ENCODE measurements around the gene RAD23A. TPM values are rescaled to one million over a fixed set of nuclear protein-coding genes. Genes with fewer than 3 reads are reported as not detected.
A peak's percentile ranks its signal among the peaks of the same experiment; 100 is the strongest.

The RAD23A gene
- total RNA-seq, 1 donor from 2014 or later = 40.6 TPM

DNA sequence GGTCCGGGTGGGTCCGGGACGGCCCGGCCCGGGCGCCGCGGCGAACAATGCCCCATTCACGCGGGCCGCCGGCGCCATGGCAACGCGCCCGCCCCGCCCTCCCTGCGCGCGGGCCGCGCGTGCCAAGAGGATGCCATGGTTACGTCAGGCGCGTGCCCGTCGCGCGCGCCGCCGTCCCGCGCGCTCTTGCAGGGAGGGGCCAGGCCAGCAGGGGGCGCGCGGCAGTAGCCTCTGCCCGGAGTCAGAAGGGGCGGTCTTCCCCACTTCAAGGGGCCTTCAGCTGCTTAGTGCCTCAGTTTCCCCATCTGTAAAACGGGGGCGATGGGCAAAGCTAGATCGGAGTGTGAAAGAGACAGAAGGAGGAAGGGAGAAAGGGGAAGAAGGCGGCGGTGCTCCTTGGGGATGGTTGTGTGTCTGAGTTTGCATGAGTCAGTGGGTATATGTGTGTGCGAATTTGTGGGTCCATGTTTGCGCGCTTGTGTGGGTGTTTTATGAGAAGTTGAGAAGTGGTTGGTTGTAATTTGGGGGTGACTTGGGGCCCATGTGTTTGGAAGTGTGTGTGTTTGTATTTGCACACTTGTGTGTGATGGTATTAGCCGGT, 38.0 kb downstream of the RAD23A start:
- Histone ChIP-seq H3K9me3 (ENCODE audit: insufficient read depth, low read depth, low read length) (no peaks in the 10 kb centered on the region), H4K20me1 (ENCODE audit: insufficient read depth, low read length) (no peaks in the 10 kb centered on the region), H3K27me3 (ENCODE audit: insufficient read depth, low read length) (no peaks in the 10 kb centered on the region), H3K79me2 (ENCODE audit: insufficient read depth, low read length) (no peaks in the 10 kb centered on the region), H2AFZ (ENCODE audit: low read depth, low read length) (peak overlapping the region; percentile 60), H3K36me3 (ENCODE audit: insufficient read depth, low read length) (no peaks in the 10 kb centered on the region), H3K4me2 (ENCODE audit: low read length) (peak overlapping the region; percentile 97), H3K4me1 (ENCODE audit: insufficient read depth, low read length) (peaks cover 18% of the 10 kb centered on the region), H3K4me3 (ENCODE audit: insufficient read depth, low read depth, low read length) (peak overlapping the region; percentile 48), H3K27ac (ENCODE audit: low read depth, low read length) (peak overlapping the region; percentile 38), H3K9ac (ENCODE audit: low read length) (peak overlapping the region; percentile 84)
- Mint-ChIP-seq H3K4me1 (ENCODE audit: low read depth, unreplicated experiment) (peaks cover 2% of the 10 kb centered on the region), H3K36me3 (ENCODE audit: low read depth, unreplicated experiment) (peaks cover 2% of the 10 kb centered on the region), H3K27ac (ENCODE audit: unreplicated experiment) (no peak overlapping the region), H3K27me3 (ENCODE audit: low read depth, unreplicated experiment) (peaks cover 34% of the 10 kb centered on the region), H3K4me3 (ENCODE audit: unreplicated experiment) (no peak overlapping the region), H3K9me3 (ENCODE audit: unreplicated experiment) (no peaks in the 10 kb centered on the region)
- FAIRE-seq (no peak), DNase-seq (ENCODE audit: low read depth) (peak; percentile 41)
- no peak for TF ChIP-seq EZH2 (IDR thresholded peaks at IDR 0.05; ENCODE audit: insufficient read depth, low read length)
- TF ChIP-seq, protein P1, sequence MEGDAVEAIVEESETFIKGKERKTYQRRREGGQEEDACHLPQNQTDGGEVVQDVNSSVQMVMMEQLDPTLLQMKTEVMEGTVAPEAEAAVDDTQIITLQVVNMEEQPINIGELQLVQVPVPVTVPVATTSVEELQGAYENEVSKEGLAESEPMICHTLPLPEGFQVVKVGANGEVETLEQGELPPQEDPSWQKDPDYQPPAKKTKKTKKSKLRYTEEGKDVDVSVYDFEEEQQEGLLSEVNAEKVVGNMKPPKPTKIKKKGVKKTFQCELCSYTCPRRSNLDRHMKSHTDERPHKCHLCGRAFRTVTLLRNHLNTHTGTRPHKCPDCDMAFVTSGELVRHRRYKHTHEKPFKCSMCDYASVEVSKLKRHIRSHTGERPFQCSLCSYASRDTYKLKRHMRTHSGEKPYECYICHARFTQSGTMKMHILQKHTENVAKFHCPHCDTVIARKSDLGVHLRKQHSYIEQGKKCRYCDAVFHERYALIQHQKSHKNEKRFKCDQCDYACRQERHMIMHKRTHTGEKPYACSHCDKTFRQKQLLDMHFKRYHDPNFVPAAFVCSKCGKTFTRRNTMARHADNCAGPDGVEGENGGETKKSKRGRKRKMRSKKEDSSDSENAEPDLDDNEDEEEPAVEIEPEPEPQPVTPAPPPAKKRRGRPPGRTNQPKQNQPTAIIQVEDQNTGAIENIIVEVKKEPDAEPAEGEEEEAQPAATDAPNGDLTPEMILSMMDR (IDR thresholded peaks at IDR 0.05; ENCODE audit: insufficient read depth, low read depth, low read length) = peak; percentile 58

DNA sequence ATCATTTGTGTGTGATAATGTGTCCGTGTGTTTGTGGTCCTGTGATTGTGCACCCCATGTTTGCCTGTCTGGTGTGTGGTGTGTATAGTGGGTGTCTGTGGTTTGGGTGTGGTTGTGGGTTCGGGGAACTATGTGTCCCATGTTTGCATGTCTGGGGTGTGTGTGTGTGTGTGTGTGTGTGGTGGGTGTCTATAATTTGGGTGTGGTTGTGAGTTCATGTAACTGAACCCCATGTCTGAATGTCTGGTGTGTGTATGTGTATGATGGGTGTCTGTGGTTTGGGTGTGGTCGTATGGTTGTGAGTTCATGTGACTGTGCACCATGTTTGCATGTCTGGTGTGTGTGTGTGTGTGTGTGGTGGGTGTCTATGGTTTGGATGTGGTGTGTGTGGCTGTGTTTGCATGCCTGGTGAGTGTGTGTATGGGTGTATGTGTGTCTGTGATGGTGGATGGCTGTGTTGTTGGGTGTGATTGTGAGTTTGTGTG, 38.5 kb downstream of the RAD23A start:
- no peaks in the 10 kb centered on the region for H3K27me3 ChIP-seq (ENCODE audit: insufficient read depth, low read length)
- peak overlapping the region; percentile 97 for H3K4me2 ChIP-seq (ENCODE audit: low read length)
- no peak for FAIRE-seq
- Mint-ChIP-seq H3K36me3 (ENCODE audit: low read depth, unreplicated experiment) (peaks cover 2% of the 10 kb centered on the region), H3K4me1 (ENCODE audit: low read depth, unreplicated experiment) (peaks cover 2% of the 10 kb centered on the region), H3K4me3 (ENCODE audit: unreplicated experiment) (no peak overlapping the region), H3K9me3 (ENCODE audit: unreplicated experiment) (no peaks in the 10 kb centered on the region), H3K27ac (ENCODE audit: unreplicated experiment) (no peak overlapping the region), H3K27me3 (ENCODE audit: low read depth, unreplicated experiment) (peaks cover 31% of the 10 kb centered on the region)
- no peaks in the 10 kb centered on the region for H4K20me1 ChIP-seq (ENCODE audit: insufficient read depth, low read length)
- H3K79me2 ChIP-seq (ENCODE audit: insufficient read depth, low read length) = no peaks in the 10 kb centered on the region
- no peak overlapping the region for H2AFZ ChIP-seq (ENCODE audit: low read depth, low read length)
- H3K9me3 ChIP-seq (ENCODE audit: insufficient read depth, low read depth, low read length) = no peaks in the 10 kb centered on the region
- H3K36me3 ChIP-seq (ENCODE audit: insufficient read depth, low read length) = no peaks in the 10 kb centered on the region
- no peak for TF ChIP-seq EZH2 (IDR thresholded peaks at IDR 0.05; ENCODE audit: insufficient read depth, low read length)
- TF ChIP-seq, protein P1 (IDR thresholded peaks at IDR 0.05; ENCODE audit: insufficient read depth, low read depth, low read length) = no peak
- no peak overlapping the region for H3K27ac ChIP-seq (ENCODE audit: low read depth, low read length)
- no peak overlapping the region for H3K9ac ChIP-seq (ENCODE audit: low read length)
- no peak overlapping the region for H3K4me3 ChIP-seq (ENCODE audit: insufficient read depth, low read depth, low read length)
- peaks cover 18% of the 10 kb centered on the region for H3K4me1 ChIP-seq (ENCODE audit: insufficient read depth, low read length)
- peak; percentile 44 for DNase-seq (ENCODE audit: low read depth)

DNA sequence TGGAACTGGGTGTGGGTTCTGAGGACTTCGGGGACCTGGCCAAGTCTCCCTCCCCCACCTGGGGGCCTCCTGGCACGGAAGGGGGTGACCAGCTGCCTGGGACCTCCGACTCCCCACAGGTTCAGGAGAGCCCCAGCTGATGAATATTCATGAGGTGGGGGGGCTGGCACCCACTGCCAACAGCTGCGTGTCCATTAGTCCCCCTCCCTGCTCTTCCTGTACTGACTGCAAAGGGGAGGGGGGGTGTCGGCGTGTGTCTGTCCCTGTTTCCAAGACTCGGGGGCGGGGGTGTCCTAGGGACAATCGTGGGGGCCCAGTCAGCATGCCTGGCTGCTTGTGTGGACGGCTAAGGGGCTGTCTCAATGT, 39.0 kb downstream of the RAD23A start:
- Mint-ChIP-seq H3K9me3 (ENCODE audit: unreplicated experiment) (no peaks in the 10 kb centered on the region), H3K36me3 (ENCODE audit: low read depth, unreplicated experiment) (peaks cover 2% of the 10 kb centered on the region), H3K27ac (ENCODE audit: unreplicated experiment) (no peak overlapping the region), H3K27me3 (ENCODE audit: low read depth, unreplicated experiment) (peaks cover 27% of the 10 kb centered on the region), H3K4me3 (ENCODE audit: unreplicated experiment) (no peak overlapping the region), H3K4me1 (ENCODE audit: low read depth, unreplicated experiment) (peaks cover 2% of the 10 kb centered on the region)
- TF ChIP-seq EZH2 (IDR thresholded peaks at IDR 0.05; ENCODE audit: insufficient read depth, low read length) = no peak
- TF ChIP-seq, protein P1 (IDR thresholded peaks at IDR 0.05; ENCODE audit: insufficient read depth, low read depth, low read length) = no peak
- peak overlapping the region; percentile 27 for H3K9ac ChIP-seq (ENCODE audit: low read length)
- H4K20me1 ChIP-seq (ENCODE audit: insufficient read depth, low read length) = no peaks in the 10 kb centered on the region
- H3K4me1 ChIP-seq (ENCODE audit: insufficient read depth, low read length) = peaks cover 18% of the 10 kb centered on the region
- H3K79me2 ChIP-seq (ENCODE audit: insufficient read depth, low read length) = no peaks in the 10 kb centered on the region
- no peaks in the 10 kb centered on the region for H3K36me3 ChIP-seq (ENCODE audit: insufficient read depth, low read length)
- no peak overlapping the region for H3K27ac ChIP-seq (ENCODE audit: low read depth, low read length)
- DNase-seq (ENCODE audit: low read depth) = no peak
- no peak overlapping the region for H3K4me3 ChIP-seq (ENCODE audit: insufficient read depth, low read depth, low read length)
- H2AFZ ChIP-seq (ENCODE audit: low read depth, low read length) = no peak overlapping the region
- H3K9me3 ChIP-seq (ENCODE audit: insufficient read depth, low read depth, low read length) = no peaks in the 10 kb centered on the region
- no peaks in the 10 kb centered on the region for H3K27me3 ChIP-seq (ENCODE audit: insufficient read depth, low read length)
- H3K4me2 ChIP-seq (ENCODE audit: low read length) = peak overlapping the region; percentile 97
- FAIRE-seq = no peak

All from astrocyte (in vitro differentiated cells and primary cell).